Dermis blood vessel endothelial cell (primary cell): ENCODE results near the gene CFAP300. TPM values are rescaled to one million over a fixed set of nuclear protein-coding genes. Genes with fewer than 3 reads are reported as not detected.
A peak's percentile ranks its signal among the peaks of the same experiment; 100 is the strongest.

Experiments used
- DNase-seq: peaks from one replicate; pipeline ENCODE4 v3.0.0; 2010
- total RNA-seq: library from RNA; depleted of rRNA; stranded (reverse); fragments of >200 nt; gene quantifications from 2 replicates; pipeline ENCODE4 v1.2.3, GENCODE V29; 2014

CFAP300 gene
- total RNA-seq, 1 donor from 2014 or later: not detected

- DNase-seq: no peak
These were observed 26.0 kb downstream of the CFAP300 start for GRCh38 chr11:102073253-102073652.

GRCh38 chr11:102079625-102080024, 32.4 kb downstream of the CFAP300 start:
- no peak for DNase-seq

GRCh38 chr11:102081313-102081712, 34.1 kb downstream of the CFAP300 start:
- no peak for DNase-seq

- no peak for DNase-seq
These were observed 38.8 kb downstream of the CFAP300 start for GRCh38 chr11:102085864-102086551.

- DNase-seq: no peak
These were observed 49.9 kb downstream of the CFAP300 start for GRCh38 chr11:102097186-102097585.

GRCh38 chr11:102099755-102100154, 52.5 kb downstream of the CFAP300 start:
- DNase-seq: no peak

GRCh38 chr11:102108734-102109440, 61.6 kb downstream of the CFAP300 start:
- no peak for DNase-seq

GRCh38 chr11:102109896-102110760, 62.9 kb downstream of the CFAP300 start, which contains the start of gene YAP1:
YAP1 (plus strand) TSS chr11:102110447; CDS start chr11:102110849, 402 bp downstream.
- peak; percentile 92 for DNase-seq

GRCh38 chr11:102110761-102111010, 63.4 kb downstream of the CFAP300 start:
- DNase-seq: no peak

GRCh38 chr11:102111011-102111786, 64.0 kb downstream of the CFAP300 start:
- peak; percentile 72 for DNase-seq

GRCh38 chr11:102111787-102112508, 64.7 kb downstream of the CFAP300 start:
- peak; percentile 91 for DNase-seq

- DNase-seq: no peak
These were observed 65.2 kb downstream of the CFAP300 start for GRCh38 chr11:102112509-102112821.

- DNase-seq: no peak
These were observed 66.8 kb downstream of the CFAP300 start for GRCh38 chr11:102114032-102114431.

- DNase-seq: no peak
These were observed 68.3 kb downstream of the CFAP300 start for GRCh38 chr11:102115557-102115956.

GRCh38 chr11:102116453-102117205, 69.4 kb downstream of the CFAP300 start:
- DNase-seq: no peak

GRCh38 chr11:102117472-102118113, 70.4 kb downstream of the CFAP300 start:
- peak; percentile 29 for DNase-seq

GRCh38 chr11:102118937-102119336, 71.7 kb downstream of the CFAP300 start:
- DNase-seq: no peak

GRCh38 chr11:102119997-102120396, 72.8 kb downstream of the CFAP300 start:
- DNase-seq: no peak

- DNase-seq: no peak
These were observed 73.3 kb downstream of the CFAP300 start for GRCh38 chr11:102120437-102120973.

- DNase-seq: no peak
These were observed 74.1 kb downstream of the CFAP300 start for GRCh38 chr11:102121329-102121728.
